Dermis microvascular lymphatic vessel endothelial cell (primary cell): ENCODE data around the gene MEIKIN. TPM values are rescaled to one million over a fixed set of nuclear protein-coding genes. Genes with fewer than 3 reads are reported as not detected.
"Not testable (repeated sequence)": the region's sequence is repeated elsewhere in the genome, so short reads cannot be mapped to it uniquely, and the experiment has no call there.

Experiments used
- DNase-seq, 2 donors: peaks; one replicate each; pipeline versions ENCODE4 v3.0.0 to v3.0.0-alpha.2; 2010; ENCODE audit warnings: low read depth in 2 of 2
- total RNA-seq: library from RNA; depleted of rRNA; stranded (reverse); fragments of >200 nt; gene quantifications from 2 replicates; pipeline ENCODE4 v1.2.1, GENCODE V29; 2014

Gene MEIKIN
- total RNA-seq, 1 donor from 2014 or later = not detected

DNA sequence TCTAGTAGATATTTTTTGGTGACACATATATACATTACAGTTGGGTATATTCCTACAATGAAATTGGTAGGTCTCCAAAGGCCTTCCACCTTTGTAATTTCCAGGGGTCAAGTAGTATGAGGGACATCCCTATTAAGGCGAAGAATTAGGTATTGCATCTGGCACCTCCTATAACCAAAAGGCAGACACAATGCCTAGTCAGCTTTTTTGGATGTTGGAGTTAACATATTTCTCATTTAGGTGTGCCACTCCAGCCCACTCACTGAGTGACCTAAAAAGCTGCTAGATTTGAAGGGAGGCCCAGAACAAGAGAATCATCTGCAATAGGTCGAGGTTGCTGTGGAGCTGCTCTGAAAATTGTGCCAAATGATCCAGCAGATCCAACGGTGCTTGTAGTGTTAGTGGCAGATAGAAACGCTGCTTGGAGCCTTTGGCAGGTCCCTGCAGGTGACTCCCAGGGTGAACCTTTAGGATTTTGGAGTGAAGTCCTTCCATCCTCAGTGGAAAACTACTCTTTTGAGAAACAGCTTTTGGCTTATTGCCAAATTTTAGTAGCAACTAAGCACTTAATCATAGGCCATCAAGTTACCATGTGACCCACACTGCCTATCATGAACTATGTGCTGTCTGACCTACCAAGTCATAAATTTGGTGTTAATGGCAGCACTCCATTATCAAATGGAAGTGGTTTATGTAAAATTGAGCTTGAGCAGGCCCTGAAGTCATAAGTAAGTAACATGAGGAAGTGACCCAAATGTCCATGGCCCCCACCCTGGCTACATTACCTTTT is 132.9 kb downstream of the MEIKIN start:
- DNase-seq = no peak

- DNase-seq = peak in 1 of 2 donors; percentile 31
Observed at GRCh38 chr5:131810510-131811249, 134.8 kb downstream of the MEIKIN start.

DNA sequence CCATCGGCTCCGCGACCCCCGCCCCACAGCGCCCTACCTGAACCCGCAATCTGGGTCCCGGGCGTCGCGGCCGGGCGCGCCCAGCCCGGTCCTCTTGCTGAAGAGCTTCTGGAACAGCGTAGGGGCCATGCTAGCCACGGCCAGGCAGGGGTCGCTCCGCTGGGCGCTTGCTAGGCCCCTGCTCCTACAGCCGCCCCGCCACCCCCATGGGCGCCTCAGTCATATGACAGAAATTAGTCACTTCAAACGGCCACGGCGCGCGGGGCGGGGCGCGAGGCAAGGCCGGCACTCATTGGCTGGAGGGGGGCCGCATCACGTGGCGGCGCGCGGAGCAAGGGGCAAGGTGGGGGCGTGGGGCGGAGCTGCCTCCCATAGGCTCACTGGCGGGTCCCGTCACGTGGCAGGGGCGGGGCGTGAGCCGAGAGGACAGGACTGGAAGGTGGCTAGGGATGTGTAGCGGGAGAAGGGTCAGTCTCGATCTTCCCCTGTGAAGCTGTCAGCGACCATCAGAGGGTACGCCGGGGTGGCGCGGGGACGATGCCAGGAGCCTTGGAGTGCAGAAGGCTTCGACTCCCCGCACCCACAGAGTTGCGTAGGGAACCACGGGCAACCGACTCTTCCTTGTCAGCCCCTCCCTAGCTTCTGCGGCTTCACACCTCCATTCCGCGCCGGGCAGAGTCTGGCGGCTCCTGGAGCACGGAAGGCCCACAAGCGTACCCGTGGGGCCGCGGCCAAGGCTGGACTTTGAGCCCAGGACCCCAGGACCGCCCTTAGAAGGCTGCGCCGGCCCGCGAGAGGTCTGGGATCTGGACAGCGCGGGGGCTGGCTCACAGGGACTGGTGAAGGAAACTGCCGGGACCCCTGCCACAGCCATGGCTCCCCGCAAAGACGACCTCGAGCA is 148.4 kb downstream of the MEIKIN start, which contains the start of gene FNIP1:
FNIP1 (minus strand) TSS at position 225 of the 901 bp plus-strand sequence; CDS start at position 129, 96 bp downstream.
- peak; percentile 82 to 98 for DNase-seq

- peak in 1 of 2 donors; percentile 59 for DNase-seq
Observed at GRCh38 chr5:131795879-131796792, 149.3 kb downstream of the MEIKIN start.

DNA sequence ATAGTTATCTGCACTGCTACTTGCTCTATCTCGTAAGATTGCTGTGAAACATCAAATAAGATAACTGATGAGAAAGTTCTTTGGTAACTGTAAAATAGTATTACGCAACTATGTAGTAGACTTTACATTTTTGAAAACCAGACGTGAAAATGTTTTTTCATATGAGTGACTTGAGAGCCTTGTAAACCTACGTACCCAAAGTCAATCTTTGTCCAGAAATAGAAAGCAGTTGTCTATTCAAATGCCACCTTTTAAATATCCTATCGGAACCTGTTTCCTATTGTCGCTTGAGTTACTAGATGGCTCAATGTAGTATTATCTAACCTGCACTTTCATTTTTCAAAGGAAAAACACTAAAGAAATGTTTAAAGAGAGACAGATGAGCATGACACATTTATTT is 150.2 kb downstream of the MEIKIN start:
- no peak for DNase-seq

DNA sequence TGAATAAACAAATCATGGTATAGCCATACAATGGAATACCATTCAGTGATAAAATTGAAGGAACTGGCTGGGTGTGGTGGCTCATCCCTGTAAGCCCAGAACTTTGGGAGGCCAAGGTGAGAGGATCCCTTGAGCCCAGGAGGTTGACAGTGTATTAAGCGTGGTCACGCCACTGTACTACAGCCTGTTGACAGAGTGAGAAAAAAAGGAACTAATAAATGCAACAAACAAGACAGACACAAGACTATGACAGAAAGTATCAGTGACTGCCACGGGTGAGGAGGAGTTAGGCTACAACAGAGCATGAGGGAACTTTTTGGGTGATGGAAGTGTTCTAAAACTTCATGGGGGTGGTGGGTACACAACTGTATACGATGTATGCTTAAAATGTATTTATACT is 150.9 kb downstream of the MEIKIN start:
- no peak for DNase-seq

DNA sequence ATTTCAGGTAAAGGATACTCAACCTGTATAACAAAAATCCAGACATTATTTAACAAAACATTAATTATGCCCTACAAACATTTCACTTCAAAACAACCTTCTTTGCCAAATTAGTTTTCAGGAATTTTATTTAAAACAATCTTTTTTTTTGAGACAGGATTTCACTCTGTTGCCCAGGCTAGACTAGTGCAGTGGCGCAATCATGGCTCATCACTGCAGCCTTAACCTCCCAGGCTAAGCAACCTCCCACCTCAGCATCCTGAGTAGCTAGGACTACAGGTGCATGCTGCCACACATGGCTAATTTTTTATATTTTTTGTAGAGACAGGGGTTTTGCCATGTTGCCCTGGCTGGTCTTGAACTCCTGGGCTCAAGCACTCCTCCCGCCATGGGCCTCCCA is 152.6 kb downstream of the MEIKIN start:
- no peak for DNase-seq

DNA sequence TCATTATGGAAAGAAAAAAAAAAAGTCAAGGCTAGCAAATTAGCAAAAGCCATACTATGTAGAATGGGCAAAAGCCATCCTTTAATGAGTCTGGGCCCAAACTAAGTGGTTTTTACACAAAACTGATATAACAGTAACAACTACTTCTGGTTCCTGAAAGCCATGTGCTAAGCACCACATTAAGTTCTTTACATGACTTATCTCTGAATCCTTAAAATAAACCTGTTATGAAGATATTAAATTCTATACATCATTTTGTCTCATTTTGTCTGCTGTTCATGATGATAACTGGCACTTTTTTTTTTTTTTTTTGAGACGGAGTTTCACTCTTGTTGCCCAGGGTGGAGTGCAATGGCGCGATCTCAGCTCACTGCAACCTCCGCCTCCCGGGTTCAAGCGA is 153.6 kb downstream of the MEIKIN start:
- DNase-seq = no peak

GRCh38 chr5:131790550-131790949 is 154.9 kb downstream of the MEIKIN start:
- DNase-seq = no peak

- no peak for DNase-seq
Observed at GRCh38 chr5:131789765-131790164, 155.7 kb downstream of the MEIKIN start.

DNA sequence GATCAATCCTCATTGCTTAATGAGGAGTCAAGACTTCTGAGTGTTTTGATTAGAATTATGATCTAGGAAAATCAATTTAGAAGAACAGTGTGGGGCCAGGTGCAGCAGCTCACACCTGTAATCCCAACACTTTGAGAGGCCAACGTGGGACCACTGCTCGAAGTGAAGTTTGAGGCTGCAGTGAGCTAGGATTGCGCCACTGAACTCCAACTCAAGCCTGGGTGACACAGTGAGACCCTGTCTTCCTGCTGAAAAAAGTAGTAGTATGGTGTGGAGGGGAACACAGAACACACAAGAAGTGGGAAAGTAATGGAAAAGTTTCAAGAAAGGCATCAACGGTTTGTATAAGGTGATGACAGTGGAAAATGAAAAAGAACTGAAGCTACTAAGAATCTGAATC is 157.7 kb downstream of the MEIKIN start:
- DNase-seq = no peak

DNA sequence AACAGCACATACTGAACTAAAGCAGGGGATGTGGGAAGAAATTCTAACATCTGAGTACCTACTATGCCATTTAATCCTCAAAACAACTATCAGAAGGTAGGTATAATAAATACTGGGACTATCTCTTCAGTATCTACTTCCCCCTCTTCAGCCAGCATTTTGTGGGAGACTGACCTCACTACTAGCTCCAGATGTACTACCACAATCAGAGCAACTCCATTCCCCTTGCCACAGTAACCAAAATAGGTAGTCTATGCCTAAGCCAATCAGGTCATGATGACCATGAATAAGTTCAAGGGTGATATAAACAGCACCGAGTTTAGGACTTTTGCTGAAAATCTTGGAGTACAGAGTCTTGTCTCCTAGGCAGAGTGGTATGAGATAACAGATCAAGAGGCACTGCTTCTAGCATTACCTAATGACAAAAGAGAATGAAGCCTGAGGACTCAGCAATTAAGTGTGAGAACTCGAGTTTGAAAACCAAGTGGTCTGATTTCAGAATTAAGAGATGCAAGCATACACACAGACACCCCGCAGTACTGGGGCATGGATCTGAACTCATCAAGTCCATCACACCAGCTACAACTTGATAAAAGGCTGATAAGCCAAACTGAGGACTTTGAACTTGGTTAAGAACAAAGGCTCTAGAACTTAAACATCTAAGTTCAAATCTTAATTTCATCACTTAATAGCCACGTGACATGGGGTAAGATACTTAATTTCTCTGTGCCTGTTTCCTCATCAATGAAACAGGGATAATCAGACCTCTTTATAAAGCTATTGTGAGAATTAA is 158.4 kb downstream of the MEIKIN start:
- no peak for DNase-seq

DNA sequence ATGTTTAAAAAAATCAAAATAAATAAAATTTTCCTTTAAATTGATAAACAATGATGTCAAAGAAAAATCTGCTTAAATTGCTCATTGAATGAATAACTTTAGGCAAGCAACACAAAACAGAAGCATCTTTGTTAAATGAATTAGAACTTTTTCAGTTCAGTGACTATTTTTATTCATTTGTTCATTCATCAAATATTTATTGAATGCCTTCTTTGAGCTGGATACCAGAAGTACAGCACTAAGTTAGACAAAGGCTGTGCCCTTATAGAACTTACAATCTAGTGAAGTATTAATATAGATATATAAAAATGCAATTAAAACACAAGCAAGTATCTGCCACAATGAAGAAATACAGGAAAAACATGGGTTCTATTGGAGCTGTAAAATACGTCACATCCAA is 159.4 kb downstream of the MEIKIN start:
- DNase-seq = no peak

DNA sequence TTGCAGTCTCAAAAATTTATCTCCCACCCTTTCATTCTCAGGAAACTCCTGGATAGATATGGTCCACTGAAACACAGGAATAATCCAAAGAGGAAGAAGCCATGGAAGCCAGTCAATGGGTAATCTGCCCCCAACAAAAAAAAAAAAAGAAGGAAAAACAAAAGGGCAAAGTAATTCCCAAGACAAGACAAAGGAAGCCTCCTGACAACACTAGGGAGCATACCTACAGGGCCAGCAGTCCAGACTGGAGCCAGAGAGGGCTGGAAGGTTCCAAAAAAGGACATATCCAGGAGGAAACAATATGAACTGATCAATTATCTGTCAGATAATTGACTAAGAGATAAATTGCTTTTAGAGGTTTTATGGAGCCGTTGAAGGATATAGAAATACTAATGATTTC is 161.6 kb downstream of the MEIKIN start:
- DNase-seq = no peak

GRCh38 chr5:131783357-131783756 is 162.1 kb downstream of the MEIKIN start:
- no peak for DNase-seq

GRCh38 chr5:131782717-131783116 is 162.7 kb downstream of the MEIKIN start:
- no peak for DNase-seq

GRCh38 chr5:131778141-131778540 is 167.3 kb downstream of the MEIKIN start:
- not testable (repeated sequence) for DNase-seq

- DNase-seq = no peak
Observed at GRCh38 chr5:131776450-131776849, 169.0 kb downstream of the MEIKIN start.

DNA sequence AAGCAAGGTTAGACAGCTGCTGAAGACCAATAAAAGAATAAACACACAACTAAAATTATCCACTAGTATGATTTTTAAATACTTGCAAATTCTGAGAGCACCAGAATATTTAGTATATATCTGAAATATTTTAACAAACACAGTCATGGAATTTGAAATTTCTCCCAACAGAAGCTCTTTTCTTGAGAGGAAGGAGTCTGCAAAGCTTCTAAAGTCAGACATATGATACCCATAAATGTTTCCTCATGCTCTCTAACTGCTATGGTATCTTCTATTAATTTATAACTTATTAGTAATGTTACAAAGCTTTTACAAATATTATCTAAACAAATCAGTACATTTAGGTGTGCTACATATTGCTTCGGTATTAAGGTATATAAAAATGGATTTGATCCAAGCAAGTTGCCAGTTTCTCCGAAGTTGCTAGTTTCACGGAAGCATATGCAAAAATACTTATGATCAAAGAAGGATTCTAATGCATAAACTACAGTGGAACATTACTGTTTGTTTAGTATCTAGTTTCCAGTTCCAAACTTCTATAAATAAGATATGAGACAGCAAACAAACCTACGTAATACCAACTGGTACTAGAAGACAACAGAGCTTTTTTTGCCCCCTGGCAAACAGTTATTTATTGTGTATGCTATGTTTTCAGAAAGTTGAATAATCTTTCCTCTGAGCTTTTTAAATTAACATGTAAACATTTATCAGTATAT is 170.7 kb downstream of the MEIKIN start:
- DNase-seq = no peak
